Heart right ventricle (tissue), 16 donors: Measurements from ENCODE around the gene SETD1B. TPM values are rescaled to one million over a fixed set of nuclear protein-coding genes. Genes with fewer than 3 reads are reported as not detected.

Experiments used
- ATAC-seq, 8 donors: fragments of 200-7000 bp; cut with Tn5 transposase; one replicate each; pipeline ENCODE4 v1.9.1; 2020; ENCODE audit warnings: mild to moderate bottlenecking in 8 of 8, moderate library complexity in 8 of 8, moderate number of reproducible peaks in 1 of 8
- DNase-seq, 2 donors: peaks; one replicate each; pipeline ENCODE4 v3.0.0-alpha.2; 2020
- H3K27ac ChIP-seq, 10 donors: fragments of 200-600 bp; sonication (generic) in 2 of 10; one replicate each; pipeline versions ENCODE4 v1.5.0 to v1.8.0; 2020 to 2022; ENCODE audit warnings: mild to moderate bottlenecking in 3 of 10
- H3K27me3 ChIP-seq, 7 donors: fragments of 200-600 bp; one replicate each; pipeline ENCODE4 v1.8.0; 2021 to 2022; ENCODE audit warnings: mild to moderate bottlenecking in 2 of 7
- H3K36me3 ChIP-seq, 9 donors: fragments of 200-600 bp; sonication (generic) in 1 of 9; one replicate each; pipeline versions ENCODE4 v1.5.0 to v1.8.0; 2020 to 2022; ENCODE audit warnings: mild to moderate bottlenecking in 2 of 9
- H3K4me1 ChIP-seq, 9 donors: fragments of 200-600 bp; sonication (generic) in 1 of 9; one replicate each; pipeline versions ENCODE4 v1.5.0 to v1.8.0; 2020 to 2022; ENCODE audit warnings: mild to moderate bottlenecking in 4 of 9
- H3K4me3 ChIP-seq, 10 donors: fragments of 200-600 bp; sonication (generic) in 2 of 10; one replicate each; pipeline versions ENCODE4 v1.5.0 to v1.8.0; 2020 to 2022; ENCODE audit warnings: mild to moderate bottlenecking in 7 of 10, moderate library complexity in 2 of 10
- H3K9me3 ChIP-seq, 11 donors: fragments of 200-600 bp in 10 of 11; sonication (generic) in 2 of 11; one replicate each; pipeline versions ENCODE4 v1.5.0 to v1.8.0; 2013 to 2022; ENCODE audit warnings: mild to moderate bottlenecking in 2 of 11, control low read depth in 1 of 11, moderate library complexity in 1 of 11
- CTCF ChIP-seq, 9 donors: fragments of 200-600 bp; sonication (generic) in 2 of 9; IDR thresholded peaks; one replicate each; pipeline versions ENCODE4 v1.5.0 to v1.8.0; 2021 to 2022; ENCODE audit warnings: antibody characterized with exemption in 9 of 9, mild to moderate bottlenecking in 5 of 9, moderate library complexity in 1 of 9
- WGBS, 2 donors: extraction: QIAGEN DNeasy Blood & Tissue Kit; methylation state at CpG; one replicate each; pipeline ENCODE4 v1.1.7; 2013; ENCODE audit warnings: inconsistent platforms in 1 of 2; 5-methylcytosine and 5-hydroxymethylcytosine counted together
- intact Hi-C, 10 donors: fragments of 100-400 bp; cut with DNase I; formaldehyde crosslinking; loops; one replicate each; pipeline versions ENCODE4 v1.11.1 to v1.14.2; 2022
- polyA plus RNA-seq, 2 donors: library from polyadenylated mRNA; stranded (reverse); fragments of 200-250 nt; gene quantifications; one replicate each; pipeline ENCODE4 v1.2.3, GENCODE V29; 2013
- total RNA-seq, 10 donors: library from RNA; stranded (reverse); fragmentation: NEBNext Ultra II Directional in 3 of 10; extraction: Animal tissue kit (Norgen Biotek cat#: 25700) in 3 of 10; gene quantifications; one replicate each; pipeline versions ENCODE4 v1.2.1 to v1.2.4, GENCODE V29; 2021 to 2023
- donor health status: Arrhythmogenic right ventricular cardiomyopathy.
- donor health status: ischemic (EF 13 %, LVEDD 7.1; RV severe dilation, severe dysfunction).
- donor health status: healthy with polysubstance abuse.
- donor health status: DM: no; HTN: yes; CAD: no.
- donor health status: DM: no; HTN: no; CAD: no.
- donor health status: ischemic (EF 25% LVEDD 6.9; RV normal size, moderate dysfunction).
- donor health status: ischemic (EF 25% LVEDD 5.7; RV mildly dilated, moderate dysfunction).
- donor health status: healthy.
- donor health status: DM: yes; HTN: yes; CAD: no.
- donor health status: Ischemic cardiomyopathy.
- donor health status: ischemic (EF 35%, LVEDD 5.7; RV mildly dilated, moderate dysfunction).
- donor health status: nonischemic (EF 11% LVEDD 7.7; RV severe dilation, severe dysfunction).
- donor health status: DM: yes; HTN: yes; CAD: no.
- donor health status: PGD.
- donor health status: ischemic (EF 29% LVEDD 5.4; RV normal size, mild dysfunction).
- donor health status: nonischemic (EF 23%, LVEDD 6.1; RV moderate dilation, normal function).

Gene SETD1B
- total and polyA plus RNA-seq, 12 donors: 2.8 to 14.8 (median 11.2) TPM

- Histone ChIP-seq H3K27me3 (no peaks in the 10 kb centered on the region), H3K4me1 (peaks cover 0 to 36% (median 16%) of the 10 kb centered on the region in 9 donors), H3K27ac (peak overlapping the region in 6 of 10 donors; percentile 25 to 58 (median 39)), H3K36me3 (peaks cover 0 to 26% (median 0%) of the 10 kb centered on the region in 9 donors), H3K4me3 (peak overlapping the region in 1 of 10 donors; percentile 18), H3K9me3 (no peaks in the 10 kb centered on the region)
- DNase-seq (no peak), ATAC-seq (peak in 7 of 8 donors; percentile 2 to 50 (median 40))
- 32 to 38% methylated on average over 12 of the region's 12 CpGs for WGBS, 2 donors
- TF ChIP-seq CTCF (IDR thresholded peaks at IDR 0.05): no peak
- intact Hi-C loops: no loop called here
These were observed 22.3 kb upstream of the SETD1B start for GRCh38 chr12:121781484-121781997.

- H3K36me3 ChIP-seq: peaks cover 0 to 26% (median 0%) of the 10 kb centered on the region in 9 donors
- TF ChIP-seq CTCF (IDR thresholded peaks at IDR 0.05): no peak
- intact Hi-C loops: no loop called here
- H3K9me3 ChIP-seq: no peaks in the 10 kb centered on the region
- 35 to 51% methylated on average over 14 of the region's 14 CpGs for WGBS, 2 donors
- ATAC-seq (peak in 3 of 8 donors; percentile 12 to 45 (median 40)), DNase-seq (no peak)
- H3K4me3 ChIP-seq: peak overlapping the region in 1 of 10 donors; percentile 18
- no peaks in the 10 kb centered on the region for H3K27me3 ChIP-seq
- H3K4me1 ChIP-seq: peaks cover 0 to 43% (median 15%) of the 10 kb centered on the region in 9 donors
- peak overlapping the region in 7 of 10 donors; percentile 25 to 58 (median 36) for H3K27ac ChIP-seq
These were observed 21.5 kb upstream of the SETD1B start for GRCh38 chr12:121781998-121782979.

- H3K4me3 ChIP-seq: no peak overlapping the region
- 80 to 85% methylated on average over 6 of the region's 6 CpGs for WGBS, 2 donors
- H3K27me3 ChIP-seq: no peaks in the 10 kb centered on the region
- no peak for ATAC-seq
- no peak overlapping the region for H3K27ac ChIP-seq
- H3K9me3 ChIP-seq: no peaks in the 10 kb centered on the region
- intact Hi-C loops: no loop called here
- TF ChIP-seq CTCF (IDR thresholded peaks at IDR 0.05): no peak
- peaks cover 0 to 22% (median 0%) of the 10 kb centered on the region in 9 donors for H3K36me3 ChIP-seq
- peaks cover 0 to 56% (median 18%) of the 10 kb centered on the region in 9 donors for H3K4me1 ChIP-seq
- no peak for DNase-seq
These were observed 20.0 kb upstream of the SETD1B start for GRCh38 chr12:121783766-121784165.

- Histone ChIP-seq H3K27ac (peak overlapping the region in 1 of 10 donors; percentile 40), H3K36me3 (peaks cover 0 to 15% (median 0%) of the 10 kb centered on the region in 9 donors), H3K4me1 (peaks cover 6 to 63% (median 25%) of the 10 kb centered on the region in 9 donors), H3K4me3 (no peak overlapping the region), H3K9me3 (no peaks in the 10 kb centered on the region), H3K27me3 (no peaks in the 10 kb centered on the region)
- no peak for ATAC-seq
- intact Hi-C loops: no loop called here
- no peak for DNase-seq
- no peak for TF ChIP-seq CTCF (IDR thresholded peaks at IDR 0.05)
- WGBS, 2 donors: 11 to 56% methylated on average over 2 to 6 of the region's 6 CpGs
These were observed 19.3 kb upstream of the SETD1B start for GRCh38 chr12:121784460-121784859.
